A673 (cell line): ENCODE measurements around the gene MYLIP. TPM values are rescaled to one million over a fixed set of nuclear protein-coding genes. Genes with fewer than 3 reads are reported as not detected.

Experiments used
- BruUV-seq: library from RNA; stranded (reverse); fragments of 400-500 nt; replicated peaks from 2 replicates; lab custom pipeline; 2021; lab: Mats Ljungman, UMichigan
- CTCF ChIA-PET: fragments of 300-600 bp; sonication (Branson Sonifier 250); formaldehyde crosslinking; loops from one replicate; lab custom pipeline; 2022; ENCODE audit warnings: antibody characterized with exemption; lab: Charles Lee
- POLR2A ChIA-PET: fragments of 300-600 bp; sonication (Branson Sonifier 250); formaldehyde crosslinking; loops from one replicate; lab custom pipeline; 2022; ENCODE audit warnings: antibody characterized with exemption; ENCODE audit not compliant: low non-redundant PET; lab: Charles Lee
- DNase-seq: peaks from one replicate; pipeline ENCODE4 v3.0.0-alpha.2; 2015; ENCODE audit warnings: low spot score
- H3K27ac ChIP-seq: fragments of 200-600 bp; sonication (generic); 2 replicates; pipeline ENCODE4 v1.5.1; 2016; ENCODE audit warnings: mixed run types, low read depth, mild to moderate bottlenecking, mixed read lengths, antibody characterized with exemption, low read length; ENCODE audit not compliant: poor library complexity, severe bottlenecking
- H3K27me3 ChIP-seq: fragments of 200-600 bp; sonication (generic); replicated peaks from 2 replicates; pipeline ENCODE4 v1.6.1; 2017; ENCODE audit warnings: mixed run types, low read depth, mild to moderate bottlenecking, mixed read lengths, antibody characterized with exemption, low read length; ENCODE audit not compliant: insufficient read depth, poor library complexity
- H3K36me3 ChIP-seq: fragments of 200-600 bp; sonication (generic); 2 replicates; pipeline ENCODE4 v1.6.1; 2016; ENCODE audit warnings: mixed run types, mild to moderate bottlenecking, mixed read lengths, antibody characterized with exemption, low read length; ENCODE audit not compliant: insufficient read depth, poor library complexity, severe bottlenecking
- H3K4me1 ChIP-seq: fragments of 200-600 bp; sonication (generic); 2 replicates; pipeline ENCODE4 v1.6.1; 2017; ENCODE audit warnings: mixed run types, mild to moderate bottlenecking, mixed read lengths, antibody characterized with exemption, low read length; ENCODE audit not compliant: insufficient read depth, poor library complexity, severe bottlenecking
- H3K4me3 ChIP-seq: fragments of 200-600 bp; sonication (generic); 2 replicates; pipeline ENCODE4 v1.5.1; 2016; ENCODE audit warnings: low read depth, mixed run types, mild to moderate bottlenecking, mixed read lengths, low read length; ENCODE audit not compliant: poor library complexity, severe bottlenecking
- H3K9me3 ChIP-seq: fragments of 200-600 bp; sonication (generic); 2 replicates; pipeline ENCODE4 v1.6.1; 2016; ENCODE audit warnings: mixed run types, low read depth, mild to moderate bottlenecking, mixed read lengths, antibody characterized with exemption, low read length; ENCODE audit not compliant: poor library complexity, severe bottlenecking
- CTCF ChIP-seq: fragments of 300-800, 200-600 bp; sonication (generic); conservative IDR thresholded peaks from 2 replicates; pipeline ENCODE4 v1.5.1; 2017; ENCODE audit warnings: low read depth, mild to moderate bottlenecking, antibody characterized with exemption, low read length, moderate library complexity, mixed read lengths
- EZH2 ChIP-seq: fragments of 200-600 bp; sonication (generic); IDR thresholded peaks from 2 replicates; pipeline ENCODE4 v1.6.1; 2017; ENCODE audit warnings: borderline replicate concordance, low read depth, mild to moderate bottlenecking, mixed read lengths, antibody characterized with exemption, low read length; ENCODE audit not compliant: poor library complexity, severe bottlenecking
- intact Hi-C: fragments of 100-400 bp; cut with micrococcal nuclease; formaldehyde crosslinking; loops from one replicate; pipeline ENCODE4 v1.10.0; 2022; ENCODE audit not compliant: unreplicated experiment
- total RNA-seq: library from RNA; stranded (reverse); gene quantifications from 2 replicates; pipeline ENCODE4 v1.2.3, GENCODE V29; 2021

Gene MYLIP
- total RNA-seq, 1 experiment from 2014 or later, result 22.4 TPM

DNA sequence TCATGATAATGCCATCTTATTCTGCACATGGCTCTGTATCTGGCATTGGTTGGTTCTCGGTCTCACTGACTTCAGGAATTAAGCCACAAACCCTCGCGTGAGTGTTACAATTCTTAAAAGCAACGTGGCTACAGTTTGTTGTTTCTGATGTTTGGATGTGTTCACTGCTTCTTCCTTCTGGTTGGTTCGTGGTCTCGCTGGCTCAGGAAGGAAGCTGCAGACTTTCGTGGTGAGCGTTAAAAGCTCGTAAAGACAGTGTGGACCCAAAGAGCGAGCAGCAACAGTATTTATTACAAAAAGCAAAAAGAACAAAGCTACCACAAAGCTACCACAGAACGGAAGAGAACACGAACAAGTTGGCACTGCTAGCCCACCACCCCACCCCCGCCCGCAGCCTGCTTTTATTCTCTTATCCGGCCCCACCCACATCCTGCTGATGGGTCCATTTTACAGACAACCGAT is 51.1 kb downstream of the MYLIP start:
- intact Hi-C loops, result no loop called here
- H3K36me3 ChIP-seq, result no peaks in the 10 kb centered on the region
- no TSS peak for BruUV-seq
- POLR2A ChIA-PET, result no interaction called here
- CTCF ChIA-PET, result no interaction called here
- H3K27ac ChIP-seq, result no peak overlapping the region
- TF ChIP-seq EZH2 (no peak), CTCF (no peak)
- H3K4me3 ChIP-seq, result no peak overlapping the region
- no peaks in the 10 kb centered on the region for H3K27me3 ChIP-seq
- no peaks in the 10 kb centered on the region for H3K9me3 ChIP-seq
- H3K4me1 ChIP-seq, result no peaks in the 10 kb centered on the region
- DNase-seq, result no peak

DNA sequence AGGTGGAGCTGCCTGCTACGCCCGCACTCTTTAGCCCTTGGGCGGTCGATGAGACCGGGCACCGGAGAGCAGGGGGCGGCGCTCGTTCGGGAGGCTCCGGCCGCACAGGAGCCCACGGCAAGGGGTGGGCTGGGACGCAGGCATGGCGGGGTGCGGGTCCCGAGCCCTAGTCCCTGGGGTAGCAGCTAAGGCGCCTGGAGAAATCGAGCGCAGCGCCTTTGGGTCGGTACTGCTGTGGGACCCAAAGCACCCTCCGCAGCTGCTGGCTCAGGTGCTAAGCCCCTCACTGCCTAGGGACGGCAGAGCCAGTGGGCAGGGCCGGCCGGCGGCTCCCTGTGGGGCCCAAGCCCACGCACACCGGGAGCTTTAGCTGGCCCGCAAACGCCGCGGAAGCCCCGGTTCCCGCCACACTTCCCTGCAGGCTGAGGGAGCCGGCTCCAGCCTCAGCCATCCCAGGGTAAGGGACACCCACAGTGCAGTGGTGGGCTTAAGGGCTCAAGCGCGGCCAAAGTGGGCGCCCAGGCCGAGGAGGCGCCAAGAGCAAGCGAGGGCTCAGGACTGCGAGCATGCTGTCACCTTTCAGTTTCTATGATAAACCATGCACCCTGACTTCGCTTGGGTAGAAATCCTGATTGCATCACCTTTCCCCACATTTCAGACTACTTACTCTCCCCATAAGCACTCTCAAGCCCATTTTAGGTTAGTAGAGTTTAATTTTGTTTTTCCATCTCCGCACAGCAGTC is 52.0 kb downstream of the MYLIP start:
- no peaks in the 10 kb centered on the region for H3K27me3 ChIP-seq
- TF ChIP-seq CTCF, result no peak
- TF ChIP-seq EZH2, result no peak
- DNase-seq, result no peak
- no peak overlapping the region for H3K27ac ChIP-seq
- ChIA-PET POLR2A (no interaction called here), CTCF (interaction anchor here (0.5 to 0.6 kb wide), 2 partner anchors 53 to 327 kb away, joined by 3 to 7 read pairs; no protein-coding TSS in a partner anchor)
- no peaks in the 10 kb centered on the region for H3K9me3 ChIP-seq
- intact Hi-C loops, result no loop called here
- H3K36me3 ChIP-seq, result no peaks in the 10 kb centered on the region
- H3K4me3 ChIP-seq, result no peak overlapping the region
- no peaks in the 10 kb centered on the region for H3K4me1 ChIP-seq
- no TSS peak for BruUV-seq

DNA sequence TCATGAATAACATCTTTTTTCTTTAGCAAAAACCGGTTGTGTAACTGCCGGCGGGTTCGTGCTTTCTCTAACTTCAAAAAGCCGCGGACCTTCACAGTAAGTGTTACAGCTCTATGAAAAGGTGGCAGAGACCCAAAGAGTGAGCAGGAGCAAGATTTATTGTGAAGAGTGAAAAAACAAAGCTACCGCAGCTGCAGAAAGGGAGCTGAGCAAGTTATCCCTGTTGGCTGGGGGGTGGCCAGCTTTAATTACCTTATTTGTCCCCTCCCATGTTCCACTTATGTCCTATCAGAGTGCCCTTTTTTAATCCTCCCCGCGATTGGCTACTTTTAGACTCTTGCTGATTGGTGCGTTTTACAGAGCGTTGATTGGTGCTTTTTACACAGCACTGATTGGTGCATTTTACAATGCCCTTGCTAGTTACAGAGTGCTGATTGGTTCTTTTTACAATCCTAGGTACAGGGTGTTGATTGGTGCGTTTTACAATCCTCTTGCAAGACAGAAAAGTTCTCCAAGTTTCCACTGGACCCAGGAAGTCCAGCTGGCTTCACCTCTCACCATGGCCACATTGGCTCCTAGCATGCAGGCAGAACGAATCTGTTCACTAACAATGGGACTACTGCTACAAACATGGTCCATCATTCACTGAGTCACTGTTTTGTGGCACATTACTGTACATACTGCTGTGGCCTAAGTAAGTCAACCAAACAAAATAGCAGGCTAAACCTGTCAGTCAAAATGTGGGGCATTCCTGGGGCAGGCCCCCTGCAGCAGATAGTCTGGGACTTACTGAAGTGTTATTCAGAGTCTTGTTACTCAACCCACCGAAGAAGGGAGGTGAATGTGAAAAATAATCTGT is 52.8 kb downstream of the MYLIP start:
- Histone ChIP-seq H3K27me3 (no peaks in the 10 kb centered on the region), H3K27ac (no peak overlapping the region), H3K36me3 (no peaks in the 10 kb centered on the region), H3K4me1 (no peaks in the 10 kb centered on the region), H3K9me3 (no peaks in the 10 kb centered on the region), H3K4me3 (no peak overlapping the region)
- DNase-seq, result no peak
- no TSS peak for BruUV-seq
- intact Hi-C loops, result no loop called here
- POLR2A ChIA-PET, result no interaction called here
- TF ChIP-seq EZH2 (no peak), CTCF (no peak)
- CTCF ChIA-PET, result interaction anchor here (1.7 kb wide), 1 partner anchor 24 kb away, joined by 3 read pairs; no protein-coding TSS in a partner anchor
